ENCODE data around the gene SPPL2B. TPM values are rescaled to one million over a fixed set of nuclear protein-coding genes. Genes with fewer than 3 reads are reported as not detected.

The SPPL2B gene
- total and polyA plus RNA-seq, 4 experiments from 2014 or later: 6.2 to 82.8 (median 43.1) TPM

DNA sequence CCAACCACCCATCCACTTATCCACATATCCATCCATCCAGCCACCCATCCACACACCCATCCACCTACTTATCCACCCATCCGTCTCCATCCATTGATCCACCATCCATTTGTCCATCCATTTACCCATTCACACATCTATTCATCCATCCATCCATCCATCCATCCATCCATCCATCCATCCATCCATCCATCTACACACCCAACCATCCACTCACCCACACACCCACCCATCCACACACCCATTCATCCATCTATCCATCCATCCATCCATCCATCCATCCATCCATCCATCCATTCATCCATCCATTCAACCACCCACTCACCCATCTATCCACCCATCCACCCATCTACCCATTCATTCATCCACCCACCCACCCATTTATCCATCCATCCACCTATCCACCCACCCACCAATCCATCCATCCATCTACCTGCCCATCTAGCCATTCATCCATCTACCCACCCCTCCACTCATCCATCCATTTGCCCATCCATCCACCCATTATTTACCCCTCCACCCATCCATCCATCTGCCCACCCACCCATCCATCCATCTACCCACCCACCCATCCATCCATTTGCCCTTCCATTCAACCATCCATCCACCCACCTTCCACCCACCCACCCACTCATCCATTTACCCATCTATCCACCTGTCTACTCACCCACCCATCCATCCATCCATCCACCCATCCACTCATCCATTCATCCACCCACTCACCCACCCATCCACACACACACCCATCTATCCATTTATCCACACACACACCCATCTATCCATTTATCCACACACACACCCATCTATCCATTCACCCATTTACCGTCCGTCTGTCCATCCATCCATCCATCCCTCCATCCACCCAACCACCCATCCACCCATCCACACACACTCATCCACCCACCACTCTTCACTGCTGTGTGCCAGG, 29.1 kb downstream of the SPPL2B start:
- peaks cover 3 to 5% (median 5%) of the 10 kb centered on the region in 4 donors for H3K4me1 Mint-ChIP-seq
- CTCF ChIA-PET (ENCODE audit: partially characterized antibody): no interaction called here
- no peaks in the 10 kb centered on the region for H3K9me3 Mint-ChIP-seq
- H3K9me3 ChIP-seq (ENCODE audit: control insufficient read depth in 1 of 2, low read length in 2 of 2): no peaks in the 10 kb centered on the region
- no peak overlapping the region for H3K27ac ChIP-seq (ENCODE audit: low read depth, low read length)
- H3K27me3 ChIP-seq (ENCODE audit: insufficient read depth, low read length): no peaks in the 10 kb centered on the region
- H3K4me1 ChIP-seq (ENCODE audit: insufficient read depth, low read length): no peaks in the 10 kb centered on the region
- no peak overlapping the region for H3K4me3 ChIP-seq (ENCODE audit: low read length in 2 of 2)
- no peak overlapping the region for H3K4me3 Mint-ChIP-seq
- intact Hi-C loops (cut with micrococcal nuclease): no loop called here
- peak in 1 of 5 donors; percentile 6 for DNase-seq
- H3K27me3 Mint-ChIP-seq: peaks cover 6 to 7% of the 10 kb centered on the region in 2 donors
- no peaks in the 10 kb centered on the region for H3K36me3 Mint-ChIP-seq
- no peak overlapping the region for H3K27ac Mint-ChIP-seq
- POLR2A ChIA-PET (ENCODE audit: partially characterized antibody): no interaction called here
- no peaks in the 10 kb centered on the region for H3K36me3 ChIP-seq (ENCODE audit: insufficient read depth, low read length)

DNA sequence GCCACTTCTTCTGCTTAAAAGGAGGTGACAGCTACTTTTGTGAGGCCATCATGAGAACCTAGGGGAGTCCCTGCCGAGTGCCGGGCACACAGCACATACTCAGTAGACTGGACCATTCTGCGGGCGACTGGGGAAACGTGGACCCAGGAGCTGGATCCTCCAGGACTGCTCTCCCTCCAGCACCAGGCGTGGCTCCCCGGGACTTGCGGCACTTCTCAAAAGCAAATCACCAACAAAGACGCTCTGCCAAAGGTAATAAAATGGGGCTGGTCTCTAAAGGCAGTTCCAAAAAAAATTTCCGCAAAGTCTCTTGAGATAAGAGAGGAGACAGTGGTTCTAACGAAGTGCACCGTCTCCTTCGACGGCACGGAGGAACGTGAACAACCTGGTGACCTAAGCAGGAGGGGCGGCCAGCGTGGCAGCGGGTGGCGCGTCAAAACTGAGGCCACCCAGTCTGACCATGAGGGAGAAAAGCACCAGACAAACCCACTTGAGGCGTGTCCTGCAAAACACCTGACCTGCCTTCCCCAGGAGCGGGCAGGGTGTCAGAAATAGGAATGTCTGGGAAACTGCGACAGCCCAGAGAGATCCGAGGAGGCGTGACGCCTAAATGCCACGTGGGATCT, 30.2 kb downstream of the SPPL2B start:
- ChIA-PET POLR2A (ENCODE audit: partially characterized antibody) (no interaction called here), CTCF (ENCODE audit: partially characterized antibody) (no interaction called here)
- no peak overlapping the region for H3K27ac Mint-ChIP-seq
- H3K27me3 ChIP-seq (ENCODE audit: insufficient read depth, low read length): no peaks in the 10 kb centered on the region
- no peaks in the 10 kb centered on the region for H3K9me3 ChIP-seq (ENCODE audit: control insufficient read depth in 1 of 2, low read length in 2 of 2)
- no peaks in the 10 kb centered on the region for H3K36me3 ChIP-seq (ENCODE audit: insufficient read depth, low read length)
- no peak overlapping the region for H3K4me3 ChIP-seq (ENCODE audit: low read length in 2 of 2)
- no peaks in the 10 kb centered on the region for H3K36me3 Mint-ChIP-seq
- no peak overlapping the region for H3K4me3 Mint-ChIP-seq
- peaks cover 6 to 7% of the 10 kb centered on the region in 2 donors for H3K27me3 Mint-ChIP-seq
- DNase-seq: peak in 1 of 5 donors; percentile 7
- no peaks in the 10 kb centered on the region for H3K9me3 Mint-ChIP-seq
- H3K4me1 ChIP-seq (ENCODE audit: insufficient read depth, low read length): no peaks in the 10 kb centered on the region
- peaks cover 3 to 5% (median 5%) of the 10 kb centered on the region in 4 donors for H3K4me1 Mint-ChIP-seq
- H3K27ac ChIP-seq (ENCODE audit: low read depth, low read length): no peak overlapping the region
- intact Hi-C loops (cut with micrococcal nuclease): no loop called here

DNA sequence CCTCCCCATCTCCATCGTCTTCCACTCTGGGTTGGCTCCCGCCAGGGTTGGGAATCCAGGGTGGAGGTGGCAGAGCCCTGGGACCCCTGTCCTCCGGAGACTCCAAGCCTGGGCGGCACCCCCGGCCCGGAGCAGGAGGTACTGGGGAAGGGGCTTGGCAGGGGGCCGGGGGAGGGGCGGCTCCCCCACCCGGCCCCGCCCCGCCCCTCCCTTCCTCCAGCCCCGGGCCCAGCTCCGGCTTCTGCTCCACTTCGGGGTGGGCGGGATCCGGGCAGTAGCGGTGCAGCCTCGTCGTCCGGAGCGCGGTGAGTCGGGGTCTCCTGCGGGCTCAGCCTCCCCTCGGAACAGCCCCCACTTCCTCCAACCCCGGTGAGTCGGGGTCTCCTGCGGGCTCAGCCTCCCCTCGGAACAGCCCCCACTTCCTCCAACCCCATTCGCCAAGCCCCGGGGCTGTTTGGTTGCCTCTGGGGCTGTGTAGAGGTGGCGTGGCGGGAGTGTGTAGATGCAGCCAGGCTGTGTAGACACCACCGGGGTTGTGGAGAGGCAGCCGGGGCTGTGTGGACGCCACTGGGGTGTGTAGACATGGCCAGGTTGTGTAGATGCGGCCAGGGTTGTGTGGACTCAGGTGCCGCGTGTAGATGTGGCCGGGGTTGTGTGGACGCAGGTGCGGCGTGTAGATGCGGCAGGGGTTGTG, 31.7 kb downstream of the SPPL2B start, which contains the start of gene TMPRSS9:
Gene TMPRSS9, plus strand, starts transcription at position 274 of the 694 bp plus-strand sequence. CDS start 29,521 bp downstream, outside the sequence.
- ChIA-PET CTCF (ENCODE audit: partially characterized antibody) (no interaction called here), POLR2A (ENCODE audit: partially characterized antibody) (no interaction called here)
- DNase-seq: peak in 1 of 5 donors; percentile 19
- intact Hi-C loops (cut with micrococcal nuclease): no loop called here
- H3K27ac Mint-ChIP-seq: peak within 1 kb of the TSS in 1 of 7 donors; percentile 61
- peak within 1 kb of the TSS in 1 of 8 donors; percentile 44 for H3K4me3 Mint-ChIP-seq
- H3K9me3 ChIP-seq (ENCODE audit: control insufficient read depth in 1 of 2, low read length in 2 of 2): no peaks in the 10 kb centered on the region
- H3K36me3 Mint-ChIP-seq: no peaks in the 10 kb centered on the region
- no peaks in the 10 kb centered on the region for H3K27me3 ChIP-seq (ENCODE audit: insufficient read depth, low read length)
- peaks cover 3 to 5% (median 5%) of the 10 kb centered on the region in 4 donors for H3K4me1 Mint-ChIP-seq
- no peaks in the 10 kb centered on the region for H3K36me3 ChIP-seq (ENCODE audit: insufficient read depth, low read length)
- H3K27ac ChIP-seq (ENCODE audit: low read depth, low read length): no peak within 1 kb of the TSS
- peaks cover 10 to 11% of the 10 kb centered on the region in 2 donors for H3K27me3 Mint-ChIP-seq
- H3K9me3 Mint-ChIP-seq: no peaks in the 10 kb centered on the region
- no peaks in the 10 kb centered on the region for H3K4me1 ChIP-seq (ENCODE audit: insufficient read depth, low read length)
- no peak within 1 kb of the TSS for H3K4me3 ChIP-seq (ENCODE audit: low read length in 2 of 2)

DNA sequence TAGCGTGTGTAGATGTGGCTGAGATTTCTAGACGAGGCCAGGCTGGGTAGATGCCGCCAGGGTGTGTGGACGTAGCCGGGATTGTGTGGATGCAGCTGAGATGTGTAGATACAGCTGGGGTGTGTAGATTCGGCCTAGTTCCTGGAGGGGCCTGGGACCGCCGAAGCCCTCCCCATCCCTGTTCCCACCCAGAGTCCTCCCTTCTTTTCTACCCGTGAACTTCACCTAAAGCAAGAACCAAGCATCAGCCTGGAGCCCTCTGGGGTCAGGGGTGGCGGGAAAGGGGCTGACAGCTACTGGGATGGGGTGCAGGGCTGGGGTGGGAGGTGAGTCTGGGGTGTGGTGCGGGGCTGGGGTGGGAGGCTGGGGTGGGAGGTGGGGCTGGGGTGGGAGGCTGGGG, 32.3 kb downstream of the SPPL2B start:
- Mint-ChIP-seq H3K4me1 (peaks cover 3 to 5% (median 5%) of the 10 kb centered on the region in 4 donors), H3K36me3 (no peaks in the 10 kb centered on the region), H3K9me3 (no peaks in the 10 kb centered on the region), H3K27ac (peak overlapping the region in 1 of 7 donors; percentile 61), H3K27me3 (peaks cover 13 to 14% of the 10 kb centered on the region in 2 donors), H3K4me3 (peak overlapping the region in 1 of 8 donors; percentile 44)
- H3K27ac ChIP-seq (ENCODE audit: low read depth, low read length): no peak overlapping the region
- CTCF ChIA-PET (ENCODE audit: partially characterized antibody): no interaction called here
- no peaks in the 10 kb centered on the region for H3K4me1 ChIP-seq (ENCODE audit: insufficient read depth, low read length)
- intact Hi-C loops (cut with micrococcal nuclease): no loop called here
- H3K4me3 ChIP-seq (ENCODE audit: low read length in 2 of 2): no peak overlapping the region
- H3K27me3 ChIP-seq (ENCODE audit: insufficient read depth, low read length): no peaks in the 10 kb centered on the region
- peak in 1 of 5 donors; percentile 10 for DNase-seq
- no peaks in the 10 kb centered on the region for H3K9me3 ChIP-seq (ENCODE audit: control insufficient read depth in 1 of 2, low read length in 2 of 2)
- H3K36me3 ChIP-seq (ENCODE audit: insufficient read depth, low read length): no peaks in the 10 kb centered on the region
- POLR2A ChIA-PET (ENCODE audit: partially characterized antibody): no interaction called here

DNA sequence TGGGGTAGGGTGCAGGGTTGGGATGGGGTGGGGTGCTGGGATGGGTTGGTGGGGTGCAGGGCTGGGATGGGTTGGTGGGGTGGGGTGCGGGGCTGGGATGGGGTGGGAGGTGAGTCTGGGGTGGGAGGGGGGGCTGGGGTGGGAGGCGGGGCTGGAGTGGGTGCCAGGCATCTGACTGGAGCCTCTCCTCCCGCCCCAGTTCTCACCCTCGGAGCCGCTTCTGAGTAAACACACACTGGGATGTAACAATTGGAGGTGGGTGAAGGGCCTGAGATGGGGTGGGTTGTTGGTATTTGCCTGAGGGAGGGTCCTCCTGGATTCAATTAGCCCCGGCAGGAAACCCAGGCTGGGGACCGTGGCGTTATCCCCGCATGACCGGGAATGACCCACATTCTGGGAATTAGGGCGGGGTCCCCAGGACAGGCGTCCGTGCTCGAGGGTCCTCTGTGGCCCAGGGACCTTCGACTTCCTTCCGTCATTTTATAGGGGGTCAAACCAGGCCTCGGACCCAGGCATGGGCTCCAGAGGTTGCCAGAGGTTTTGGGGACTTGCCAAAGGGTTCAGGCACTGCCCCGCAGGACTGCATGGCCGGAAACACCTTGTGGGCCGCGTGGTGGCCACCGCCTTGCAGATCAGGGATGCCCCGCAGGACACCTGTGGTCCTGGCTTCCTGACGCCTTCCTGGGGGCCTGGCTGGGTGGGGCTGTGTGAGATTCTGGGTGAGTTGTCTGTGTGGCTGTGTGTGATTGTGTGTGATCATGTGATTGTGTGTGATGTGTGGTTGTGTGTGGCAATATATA, 33.0 kb downstream of the SPPL2B start:
- peaks cover 3 to 5% (median 5%) of the 10 kb centered on the region in 4 donors for H3K4me1 Mint-ChIP-seq

DNA sequence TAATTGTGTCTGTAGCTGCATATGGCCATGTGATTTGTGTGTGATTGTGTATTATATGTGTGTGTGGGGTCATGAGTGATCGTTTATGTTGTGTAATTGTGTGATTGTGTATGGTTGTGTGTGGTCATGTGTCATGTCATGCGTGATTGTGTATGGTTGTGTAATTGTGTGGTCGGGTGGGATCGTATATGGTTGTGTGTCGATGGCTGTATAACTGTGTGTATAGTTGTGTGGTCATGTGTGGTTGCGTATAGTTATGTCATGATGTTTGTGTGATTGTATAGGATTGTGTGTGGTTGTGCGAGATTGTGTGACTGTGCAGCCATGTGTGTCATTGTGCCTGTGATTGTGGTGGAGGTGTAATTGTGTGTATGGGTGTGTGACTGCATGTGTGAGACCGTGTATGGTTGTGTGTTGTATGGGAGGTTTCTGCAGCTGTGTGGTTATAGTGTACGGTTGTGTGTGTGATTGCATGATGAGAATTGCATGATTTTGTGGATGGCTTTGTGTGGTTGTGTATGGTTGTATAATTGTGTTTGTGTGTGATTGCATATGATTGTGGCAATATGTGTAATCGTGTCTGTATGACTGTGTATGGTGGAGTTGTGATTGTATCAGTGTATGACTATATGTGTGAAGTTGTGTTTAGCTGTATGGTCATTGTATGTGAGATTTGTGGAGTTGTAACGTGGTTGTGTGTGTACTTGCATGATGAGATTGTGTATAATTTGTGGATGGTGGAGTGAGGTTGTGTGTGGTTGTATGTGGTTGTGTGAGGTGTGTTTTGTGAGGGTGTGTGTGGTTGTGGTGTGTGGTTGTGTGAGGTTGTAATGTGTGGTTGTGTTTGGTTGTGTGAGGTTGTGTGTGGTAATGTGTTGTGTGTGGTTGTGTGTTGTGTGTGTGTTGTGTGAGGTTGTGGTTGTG, 33.8 kb downstream of the SPPL2B start:
- no peaks in the 10 kb centered on the region for H3K9me3 ChIP-seq (ENCODE audit: control insufficient read depth in 1 of 2, low read length in 2 of 2)

More for the DNA sequence above, 33.0 kb downstream of the SPPL2B start:
- intact Hi-C loops (cut with micrococcal nuclease): no loop called here
- Histone ChIP-seq H3K27ac (ENCODE audit: low read depth, low read length) (no peak overlapping the region), H3K9me3 (ENCODE audit: control insufficient read depth in 1 of 2, low read length in 2 of 2) (no peaks in the 10 kb centered on the region), H3K4me1 (ENCODE audit: insufficient read depth, low read length) (no peaks in the 10 kb centered on the region), H3K36me3 (ENCODE audit: insufficient read depth, low read length) (no peaks in the 10 kb centered on the region), H3K27me3 (ENCODE audit: insufficient read depth, low read length) (no peaks in the 10 kb centered on the region), H3K4me3 (ENCODE audit: low read length in 2 of 2) (no peak overlapping the region)
- H3K27ac Mint-ChIP-seq: no peak overlapping the region
- peaks cover 0 to 2% (median 0%) of the 10 kb centered on the region in 8 donors for H3K9me3 Mint-ChIP-seq
- CTCF ChIA-PET (ENCODE audit: partially characterized antibody): no interaction called here
- POLR2A ChIA-PET (ENCODE audit: partially characterized antibody): no interaction called here
- peak in 1 of 5 donors; percentile 16 for DNase-seq
- H3K36me3 Mint-ChIP-seq: no peaks in the 10 kb centered on the region
- peaks cover 13 to 14% of the 10 kb centered on the region in 2 donors for H3K27me3 Mint-ChIP-seq
- no peak overlapping the region for H3K4me3 Mint-ChIP-seq

More for the DNA sequence above, 33.8 kb downstream of the SPPL2B start:
- Histone ChIP-seq H3K27me3 (ENCODE audit: insufficient read depth, low read length) (no peaks in the 10 kb centered on the region), H3K4me3 (ENCODE audit: low read length in 2 of 2) (no peak overlapping the region), H3K36me3 (ENCODE audit: insufficient read depth, low read length) (no peaks in the 10 kb centered on the region), H3K4me1 (ENCODE audit: insufficient read depth, low read length) (no peaks in the 10 kb centered on the region), H3K27ac (ENCODE audit: low read depth, low read length) (no peak overlapping the region)
- DNase-seq: peak in 1 of 5 donors; percentile 13
- CTCF ChIA-PET (ENCODE audit: partially characterized antibody): no interaction called here
- Mint-ChIP-seq H3K4me3 (no peak overlapping the region), H3K4me1 (peaks cover 3 to 5% (median 5%) of the 10 kb centered on the region in 4 donors), H3K36me3 (no peaks in the 10 kb centered on the region), H3K9me3 (peaks cover 0 to 3% (median 0%) of the 10 kb centered on the region in 8 donors), H3K27ac (no peak overlapping the region), H3K27me3 (peaks cover 13 to 14% of the 10 kb centered on the region in 2 donors)
- intact Hi-C loops (cut with micrococcal nuclease): no loop called here
- POLR2A ChIA-PET (ENCODE audit: partially characterized antibody): no interaction called here
